HepG2 (cell line): ENCODE measurements around the gene NOB1. TPM values are rescaled to one million over a fixed set of nuclear protein-coding genes. Genes with fewer than 3 reads are reported as not detected.
A peak's percentile ranks its signal among the peaks of the same experiment; 100 is the strongest.

Experiments used
- ETV6 ChIP-seq: sonication (generic); formaldehyde crosslinking; conservative IDR thresholded peaks from 2 replicates; pipeline ENCODE4 v1.4.0; 2020; ENCODE audit warnings: missing genetic modification reagents
- FIP1L1 ChIP-seq: fragments of 200-400 bp; formaldehyde crosslinking; IDR thresholded peaks from 2 replicates; pipeline ENCODE4 v1.6.1; 2018; ENCODE audit warnings: low read depth, mild to moderate bottlenecking, low read length, moderate library complexity, borderline replicate concordance; ENCODE audit not compliant: insufficient read depth
- GPN1 ChIP-seq: sonication (generic); formaldehyde crosslinking; IDR thresholded peaks from 2 replicates; pipeline ENCODE4 v1.5.1; 2020; ENCODE audit warnings: missing genetic modification reagents, borderline replicate concordance
- GTF3A ChIP-seq: sonication (generic); formaldehyde crosslinking; conservative IDR thresholded peaks from 2 replicates; pipeline ENCODE4 v1.4.0; 2020; ENCODE audit warnings: mild to moderate bottlenecking, missing genetic modification reagents
- HOXA5 ChIP-seq: sonication (generic); formaldehyde crosslinking; IDR thresholded peaks from 2 replicates; pipeline ENCODE4 v1.4.0; 2020; ENCODE audit warnings: missing genetic modification reagents
- KDM6A ChIP-seq: IDR thresholded peaks from 2 replicates; pipeline ENCODE4 v1.6.1; 2016; ENCODE audit warnings: low read depth
- NCOA5 ChIP-seq: sonication (generic); formaldehyde crosslinking; IDR thresholded peaks from 2 replicates; pipeline ENCODE4 v1.4.0; 2020; ENCODE audit warnings: missing genetic modification reagents
- RAD51 ChIP-seq: fragments of 450-650 bp; IDR thresholded peaks from 2 replicates; pipeline ENCODE4 v1.6.1; 2016; ENCODE audit warnings: borderline replicate concordance
- RBAK ChIP-seq: sonication (generic); formaldehyde crosslinking; IDR thresholded peaks from 2 replicates; pipeline ENCODE4 v1.5.1; 2020; ENCODE audit warnings: mild to moderate bottlenecking, missing genetic modification reagents
- SUZ12 ChIP-seq: fragments of 150-350 bp; IDR thresholded peaks from 2 replicates; pipeline ENCODE4 v1.6.1; 2014; ENCODE audit warnings: low read depth, low read length
- ZFP37 ChIP-seq: sonication (generic); formaldehyde crosslinking; IDR thresholded peaks from 2 replicates; pipeline ENCODE4 v1.4.0; 2020; ENCODE audit warnings: missing genetic modification reagents, borderline replicate concordance
- ZNF143 ChIP-seq: sonication (generic); formaldehyde crosslinking; IDR thresholded peaks from 2 replicates; pipeline ENCODE4 v1.4.0; 2020; ENCODE audit warnings: missing genetic modification reagents
- ZNF253 ChIP-seq: sonication (generic); formaldehyde crosslinking; IDR thresholded peaks from 2 replicates; pipeline ENCODE4 v1.8.0; 2022; ENCODE audit warnings: mild to moderate bottlenecking, missing genetic modification reagents, borderline replicate concordance
- ZNF503 ChIP-seq: sonication (generic); formaldehyde crosslinking; IDR thresholded peaks from 2 replicates; pipeline ENCODE4 v1.4.0; 2020; ENCODE audit warnings: missing genetic modification reagents
- ZNF740 ChIP-seq: sonication (generic); formaldehyde crosslinking; IDR thresholded peaks from 2 replicates; pipeline ENCODE4 v1.4.0; 2020; ENCODE audit warnings: missing genetic modification reagents
- ZNF841 ChIP-seq: sonication (generic); formaldehyde crosslinking; IDR thresholded peaks from 2 replicates; pipeline ENCODE4 v1.8.1; 2023; ENCODE audit warnings: missing genetic modification reagents, borderline replicate concordance
- polyA plus RNA-seq, 8 experiments: library from polyadenylated mRNA; depleted of rRNA in 3 of 8; stranded (reverse) in 7 of 8; unstranded in 1 of 8; fragments of >200 nt; fragmentation: Illumina TruSeq in 4 of 8; extraction: Trizol in 4 of 8; gene quantifications; 2 replicates each; pipeline versions ENCODE4 v1.2.1 to v1.2.3, GENCODE V29; 2011 to 2016; ENCODE audit warnings: low read depth in 4 of 8, missing spikeins in 1 of 8, mixed read lengths in 1 of 8; ENCODE audit not compliant: insufficient read depth in 1 of 8
- total RNA-seq, 5 experiments: library from RNA; depleted of rRNA; stranded (reverse); fragments of >200 nt; fragmentation: Illumina TruSeq; extraction: Trizol; gene quantifications; 2 replicates each; pipeline ENCODE4 v1.2.3, GENCODE V29; 2016; ENCODE audit warnings: low read depth in 1 of 5
- TF ChIP-seq, protein P1 (sequence below): sonication (generic); formaldehyde crosslinking; IDR thresholded peaks from 2 replicates; pipeline ENCODE4 v1.4.0; 2020; ENCODE audit warnings: missing genetic modification reagents
- TF ChIP-seq, protein P2 (sequence below): sonication (generic); formaldehyde crosslinking; IDR thresholded peaks from 2 replicates; pipeline ENCODE4 v1.4.0; 2020; ENCODE audit warnings: missing genetic modification reagents
- TF ChIP-seq, protein P3 (sequence below): sonication (generic); formaldehyde crosslinking; IDR thresholded peaks from 2 replicates; pipeline ENCODE4 v1.8.1; 2022; ENCODE audit warnings: low read depth, mild to moderate bottlenecking, missing genetic modification reagents

NOB1 gene
- total and polyA plus RNA-seq, 2 of the 13 experiments (the other 11 are each of a cell fraction or from before 2014, with no cell fraction given) = 47.1 to 162 TPM

DNA sequence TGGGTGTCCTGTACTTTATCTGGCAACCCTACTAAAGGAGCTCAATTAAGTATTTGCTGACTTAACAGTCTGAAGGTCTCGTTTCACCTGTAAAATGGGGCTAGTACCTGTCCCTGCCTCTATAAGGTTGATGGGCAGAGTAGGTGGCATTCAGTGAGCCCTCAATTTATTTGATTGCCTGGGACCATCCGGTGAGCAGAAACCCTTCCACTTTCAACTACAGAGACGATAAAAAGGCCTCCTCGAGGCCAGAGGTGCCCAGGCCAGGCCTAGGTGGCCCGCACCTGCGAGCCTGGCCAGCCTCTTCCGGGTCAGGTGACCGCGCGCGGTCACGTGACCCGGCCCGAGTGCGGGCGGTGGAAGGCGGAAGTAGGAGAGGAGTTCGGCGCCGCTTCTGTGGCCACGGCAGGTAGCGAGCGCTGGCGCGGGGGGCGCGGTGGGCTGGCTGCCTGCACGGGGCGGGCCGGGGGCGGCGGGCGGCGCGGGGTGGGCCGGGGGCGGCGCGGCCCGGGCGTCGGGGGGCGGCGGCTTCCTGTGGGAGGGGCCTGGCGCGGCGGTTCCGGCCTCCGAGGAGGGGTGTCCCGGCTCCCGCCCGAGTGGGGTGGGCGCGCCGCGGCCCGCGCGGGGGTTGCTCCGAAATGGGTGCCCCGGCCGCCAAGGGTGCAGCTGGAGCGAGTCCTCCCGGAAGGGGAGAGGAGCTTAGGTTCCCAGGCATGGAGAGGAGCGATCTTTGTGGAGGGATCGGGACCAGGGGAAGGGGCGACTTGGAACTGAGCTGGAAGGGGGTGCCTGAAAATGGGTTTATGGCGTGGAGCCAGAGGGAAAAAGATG, 7.5 kb upstream of the NOB1 start, which contains the start of gene WWP2 (continued):
- TF ChIP-seq ZNF253 (CRISPR knock-in tag) (no peak), FIP1L1 (no peak), RAD51 (peak; percentile 98), ZNF503 (CRISPR knock-in tag) (peak; percentile 45; the same call in 1 of the 2 replicates), ZNF143 (CRISPR knock-in tag) (no peak), SUZ12 (no peak), ETV6 (0 out of 2 replicates have a peak, but pooled peaks have one; percentile 36), ZFP37 (CRISPR knock-in tag) (peak; percentile 40; the same call in 1 of the 2 replicates), KDM6A (CRISPR knock-in tag) (no peak), GPN1 (CRISPR knock-in tag) (0 out of 2 replicates have a peak, but pooled peaks have one; percentile 6), HOXA5 (no peak; the same call in 1 of the 2 replicates), NCOA5 (CRISPR knock-in tag) (no peak), GTF3A (no peak), ZNF841 (CRISPR knock-in tag) (no peak), ZNF740 (CRISPR knock-in tag) (peak; percentile 9; the same call in 1 of the 2 replicates), RBAK (CRISPR knock-in tag) (no peak)
- TF ChIP-seq, protein P1, sequence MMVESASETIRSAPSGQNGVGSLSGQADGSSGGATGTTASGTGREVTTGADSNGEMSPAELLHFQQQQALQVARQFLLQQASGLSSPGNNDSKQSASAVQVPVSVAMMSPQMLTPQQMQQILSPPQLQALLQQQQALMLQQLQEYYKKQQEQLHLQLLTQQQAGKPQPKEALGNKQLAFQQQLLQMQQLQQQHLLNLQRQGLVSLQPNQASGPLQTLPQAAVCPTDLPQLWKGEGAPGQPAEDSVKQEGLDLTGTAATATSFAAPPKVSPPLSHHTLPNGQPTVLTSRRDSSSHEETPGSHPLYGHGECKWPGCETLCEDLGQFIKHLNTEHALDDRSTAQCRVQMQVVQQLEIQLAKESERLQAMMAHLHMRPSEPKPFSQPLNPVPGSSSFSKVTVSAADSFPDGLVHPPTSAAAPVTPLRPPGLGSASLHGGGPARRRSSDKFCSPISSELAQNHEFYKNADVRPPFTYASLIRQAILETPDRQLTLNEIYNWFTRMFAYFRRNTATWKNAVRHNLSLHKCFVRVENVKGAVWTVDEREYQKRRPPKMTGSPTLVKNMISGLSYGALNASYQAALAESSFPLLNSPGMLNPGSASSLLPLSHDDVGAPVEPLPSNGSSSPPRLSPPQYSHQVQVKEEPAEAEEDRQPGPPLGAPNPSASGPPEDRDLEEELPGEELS (CRISPR knock-in tag) = 0 out of 2 replicates have a peak, but pooled peaks have one; percentile 24
- TF ChIP-seq, protein P2, sequence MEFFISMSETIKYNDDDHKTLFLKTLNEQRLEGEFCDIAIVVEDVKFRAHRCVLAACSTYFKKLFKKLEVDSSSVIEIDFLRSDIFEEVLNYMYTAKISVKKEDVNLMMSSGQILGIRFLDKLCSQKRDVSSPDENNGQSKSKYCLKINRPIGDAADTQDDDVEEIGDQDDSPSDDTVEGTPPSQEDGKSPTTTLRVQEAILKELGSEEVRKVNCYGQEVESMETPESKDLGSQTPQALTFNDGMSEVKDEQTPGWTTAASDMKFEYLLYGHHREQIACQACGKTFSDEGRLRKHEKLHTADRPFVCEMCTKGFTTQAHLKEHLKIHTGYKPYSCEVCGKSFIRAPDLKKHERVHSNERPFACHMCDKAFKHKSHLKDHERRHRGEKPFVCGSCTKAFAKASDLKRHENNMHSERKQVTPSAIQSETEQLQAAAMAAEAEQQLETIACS = peak; percentile 59
- TF ChIP-seq, protein P3, sequence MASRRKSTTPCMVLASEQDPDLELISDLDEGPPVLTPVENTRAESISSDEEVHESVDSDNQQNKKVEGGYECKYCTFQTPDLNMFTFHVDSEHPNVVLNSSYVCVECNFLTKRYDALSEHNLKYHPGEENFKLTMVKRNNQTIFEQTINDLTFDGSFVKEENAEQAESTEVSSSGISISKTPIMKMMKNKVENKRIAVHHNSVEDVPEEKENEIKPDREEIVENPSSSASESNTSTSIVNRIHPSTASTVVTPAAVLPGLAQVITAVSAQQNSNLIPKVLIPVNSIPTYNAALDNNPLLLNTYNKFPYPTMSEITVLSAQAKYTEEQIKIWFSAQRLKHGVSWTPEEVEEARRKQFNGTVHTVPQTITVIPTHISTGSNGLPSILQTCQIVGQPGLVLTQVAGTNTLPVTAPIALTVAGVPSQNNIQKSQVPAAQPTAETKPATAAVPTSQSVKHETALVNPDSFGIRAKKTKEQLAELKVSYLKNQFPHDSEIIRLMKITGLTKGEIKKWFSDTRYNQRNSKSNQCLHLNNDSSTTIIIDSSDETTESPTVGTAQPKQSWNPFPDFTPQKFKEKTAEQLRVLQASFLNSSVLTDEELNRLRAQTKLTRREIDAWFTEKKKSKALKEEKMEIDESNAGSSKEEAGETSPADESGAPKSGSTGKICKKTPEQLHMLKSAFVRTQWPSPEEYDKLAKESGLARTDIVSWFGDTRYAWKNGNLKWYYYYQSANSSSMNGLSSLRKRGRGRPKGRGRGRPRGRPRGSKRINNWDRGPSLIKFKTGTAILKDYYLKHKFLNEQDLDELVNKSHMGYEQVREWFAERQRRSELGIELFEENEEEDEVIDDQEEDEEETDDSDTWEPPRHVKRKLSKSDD (CRISPR knock-in tag) = 0 out of 2 replicates have a peak, but pooled peaks have one; percentile 9
